Measurements from ENCODE around the gene ZCCHC9.
A peak's percentile ranks its signal among the peaks of the same experiment; 100 is the strongest.
"Not testable (repeated sequence)": the region's sequence is repeated elsewhere in the genome, so short reads cannot be mapped to it uniquely, and the experiment has no call there.

The ZCCHC9 gene

DNA sequence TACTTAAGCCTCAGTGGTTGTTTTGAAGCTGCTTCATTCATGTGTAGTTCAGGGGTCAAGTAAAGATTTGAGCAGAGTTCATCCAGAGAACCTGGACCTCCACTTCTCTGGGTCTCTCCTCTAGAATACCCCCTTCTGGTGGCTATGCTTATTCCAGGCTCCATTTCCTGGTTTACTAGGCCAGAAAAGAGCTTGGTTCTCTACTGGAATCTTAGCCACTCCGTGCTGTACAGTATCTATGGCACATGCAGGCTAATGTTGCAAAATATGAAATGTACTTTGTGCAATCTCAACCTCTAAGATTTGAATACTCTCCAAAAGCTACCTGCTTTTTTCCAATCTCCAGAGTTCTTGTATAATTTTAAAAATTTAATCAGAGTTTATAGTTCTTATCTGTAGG lies 17.4 kb upstream of the ZCCHC9 start:
- TF ChIP-seq TAF1 (IDR thresholded peaks at IDR 0.05; ENCODE audit: borderline replicate concordance, low read depth, low read length), result no peak
- no peak for TF ChIP-seq POLR2AphosphoS5 (IDR thresholded peaks at IDR 0.05; ENCODE audit: low read depth, low read length)
- TF ChIP-seq POLR2A (IDR thresholded peaks at IDR 0.05; ENCODE audit: low read depth, low read length), result no peak
- DNase-seq (ENCODE audit: insufficient read length), result no peak
- FAIRE-seq, result no peak

DNA sequence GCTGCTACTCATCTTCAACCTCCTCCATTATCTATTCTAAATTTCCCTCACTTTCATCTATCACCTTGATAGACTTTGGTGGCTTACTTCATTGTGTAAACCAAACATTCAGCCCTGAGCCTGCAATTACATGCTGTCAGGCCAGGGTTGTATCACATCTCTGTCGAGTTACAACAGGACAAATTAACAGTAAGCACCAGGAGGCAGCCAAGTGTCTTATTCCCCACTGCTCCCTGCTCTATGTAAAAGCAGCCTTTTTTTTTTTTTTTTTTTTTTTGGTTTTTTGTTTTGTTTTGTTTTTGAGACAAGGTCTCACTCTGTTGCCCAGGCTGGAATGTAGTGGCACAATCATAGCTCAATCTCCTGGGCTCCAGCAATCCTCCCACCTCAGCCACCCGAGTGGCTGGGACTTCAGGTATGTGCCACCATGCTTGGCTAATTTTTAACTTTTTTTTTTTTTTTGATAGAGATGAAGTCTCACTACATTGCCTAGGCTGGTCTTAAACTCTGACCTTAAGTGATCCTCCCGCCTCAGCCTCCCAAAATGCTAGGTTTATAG lies 15.2 kb upstream of the ZCCHC9 start:
- no peak for TF ChIP-seq POLR2AphosphoS5 (IDR thresholded peaks at IDR 0.05; ENCODE audit: low read depth, low read length)
- no peak for TF ChIP-seq TAF1 (IDR thresholded peaks at IDR 0.05; ENCODE audit: borderline replicate concordance, low read depth, low read length)
- TF ChIP-seq POLR2A (IDR thresholded peaks at IDR 0.05; ENCODE audit: low read depth, low read length), result no peak
- DNase-seq (ENCODE audit: insufficient read length) (no peak), FAIRE-seq (peak; percentile 66)

DNA sequence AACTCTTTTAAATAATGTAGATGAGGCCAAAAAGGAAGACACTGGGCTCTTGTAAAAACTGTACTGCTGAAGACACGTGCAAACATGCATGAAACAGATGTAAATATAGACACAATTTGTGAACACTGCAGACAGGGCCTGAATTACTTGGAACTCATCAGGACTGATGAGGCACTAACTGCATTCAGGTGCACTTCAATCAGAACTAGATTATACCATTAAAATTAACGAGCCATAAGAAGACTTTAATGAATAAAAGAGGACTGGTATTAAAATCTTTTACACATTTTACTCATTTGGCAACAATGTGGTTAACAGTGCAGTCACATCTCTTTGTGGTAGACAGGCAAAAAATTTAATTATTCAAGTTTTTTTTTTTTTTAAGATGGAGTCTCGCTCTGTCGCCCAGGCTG lies 13.4 kb upstream of the ZCCHC9 start:
- TF ChIP-seq POLR2AphosphoS5 (IDR thresholded peaks at IDR 0.05; ENCODE audit: low read depth, low read length) (no peak), POLR2A (IDR thresholded peaks at IDR 0.05; ENCODE audit: low read depth, low read length) (no peak), TAF1 (IDR thresholded peaks at IDR 0.05; ENCODE audit: borderline replicate concordance, low read depth, low read length) (no peak)
- FAIRE-seq (peak; percentile 38), DNase-seq (ENCODE audit: insufficient read length) (no peak)

DNA sequence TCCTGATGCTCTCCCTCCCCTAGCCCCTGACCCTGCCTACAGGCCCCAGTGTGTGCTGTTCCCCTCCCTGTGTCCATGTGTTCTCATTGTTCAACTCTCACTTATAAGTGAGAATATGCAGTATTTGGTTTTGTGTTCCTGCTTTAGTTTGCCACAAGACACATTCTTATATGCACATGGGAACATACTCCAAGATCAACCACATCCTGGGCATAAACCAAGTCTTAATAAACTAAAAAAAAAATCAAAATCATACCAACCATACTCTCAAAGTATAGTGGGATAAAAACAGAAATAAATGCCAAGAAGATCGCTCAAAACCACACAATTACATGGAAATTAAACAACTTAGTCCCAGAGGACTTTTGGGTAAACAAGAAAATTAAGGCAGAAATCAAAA lies 11.2 kb upstream of the ZCCHC9 start:
- no peak for FAIRE-seq
- DNase-seq (ENCODE audit: insufficient read length), result no peak
- TF ChIP-seq POLR2AphosphoS5 (IDR thresholded peaks at IDR 0.05; ENCODE audit: low read depth, low read length) (no peak), POLR2A (IDR thresholded peaks at IDR 0.05; ENCODE audit: low read depth, low read length) (no peak), TAF1 (IDR thresholded peaks at IDR 0.05; ENCODE audit: borderline replicate concordance, low read depth, low read length) (no peak)

DNA sequence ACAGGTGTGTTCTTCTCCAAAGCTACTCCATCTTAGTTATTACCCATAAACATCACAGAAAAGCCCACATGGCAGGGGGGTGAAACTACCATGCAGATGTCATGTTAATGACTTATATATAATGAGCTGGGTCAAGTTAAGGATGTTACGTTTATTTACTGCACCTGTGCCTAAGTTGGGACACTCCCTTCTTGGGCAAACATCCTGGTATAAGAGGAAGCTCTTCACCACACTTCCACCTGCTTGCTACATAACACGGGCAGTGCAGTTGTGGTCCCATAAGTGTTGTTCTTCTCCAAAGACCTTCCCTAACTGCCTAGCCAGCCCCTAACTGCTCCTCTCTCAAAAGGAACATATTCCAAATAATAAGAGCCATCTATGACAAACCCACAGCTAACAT lies 9.3 kb upstream of the ZCCHC9 start:
- DNase-seq (ENCODE audit: insufficient read length), result no peak
- no peak for FAIRE-seq
- no peak for TF ChIP-seq TAF1 (IDR thresholded peaks at IDR 0.05; ENCODE audit: borderline replicate concordance, low read depth, low read length)
- TF ChIP-seq POLR2A (IDR thresholded peaks at IDR 0.05; ENCODE audit: low read depth, low read length), result no peak
- no peak for TF ChIP-seq POLR2AphosphoS5 (IDR thresholded peaks at IDR 0.05; ENCODE audit: low read depth, low read length)

DNA sequence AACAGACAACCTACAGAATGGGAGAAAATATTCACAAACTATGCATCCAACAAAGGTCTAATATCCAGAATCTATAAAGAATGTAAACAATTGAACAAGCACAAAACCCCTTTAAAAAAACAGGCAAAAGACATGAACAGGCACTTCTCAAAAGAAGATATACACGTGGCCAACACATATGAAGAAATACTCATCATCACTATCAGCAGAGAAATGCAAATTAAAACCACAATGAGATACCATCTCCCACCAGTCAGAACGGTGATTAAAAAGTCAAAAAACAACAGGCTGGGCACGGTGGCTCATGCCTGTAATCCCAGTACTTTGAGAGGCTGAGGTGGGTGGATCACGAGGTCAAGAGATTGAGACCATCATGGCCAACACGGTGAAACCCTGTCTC lies 7.4 kb upstream of the ZCCHC9 start:
- not testable (repeated sequence) for DNase-seq (ENCODE audit: insufficient read length); FAIRE-seq

DNA sequence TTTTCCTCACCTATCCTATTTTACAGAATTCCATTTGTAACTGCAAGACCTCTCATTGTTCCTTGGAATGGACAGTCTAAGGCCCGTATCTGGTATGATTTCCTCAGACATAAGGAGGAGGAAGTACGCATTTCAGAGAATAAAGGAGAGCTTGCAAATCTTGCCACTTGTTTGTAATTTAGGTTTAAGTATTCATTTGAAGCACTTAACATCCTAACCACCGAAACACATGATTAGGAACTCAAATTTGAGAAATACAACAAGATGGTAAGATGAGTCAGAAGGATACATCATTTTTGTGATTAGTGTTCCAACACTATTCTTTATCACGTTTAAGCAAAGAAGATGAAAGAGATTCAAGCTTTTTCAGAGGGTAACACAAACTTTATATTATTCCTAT lies 3.9 kb upstream of the ZCCHC9 start:
- no peak for FAIRE-seq
- TF ChIP-seq POLR2A (IDR thresholded peaks at IDR 0.05; ENCODE audit: low read depth, low read length) (no peak), TAF1 (IDR thresholded peaks at IDR 0.05; ENCODE audit: borderline replicate concordance, low read depth, low read length) (no peak), POLR2AphosphoS5 (IDR thresholded peaks at IDR 0.05; ENCODE audit: low read depth, low read length) (no peak)
- no peak for DNase-seq (ENCODE audit: insufficient read length)

DNA sequence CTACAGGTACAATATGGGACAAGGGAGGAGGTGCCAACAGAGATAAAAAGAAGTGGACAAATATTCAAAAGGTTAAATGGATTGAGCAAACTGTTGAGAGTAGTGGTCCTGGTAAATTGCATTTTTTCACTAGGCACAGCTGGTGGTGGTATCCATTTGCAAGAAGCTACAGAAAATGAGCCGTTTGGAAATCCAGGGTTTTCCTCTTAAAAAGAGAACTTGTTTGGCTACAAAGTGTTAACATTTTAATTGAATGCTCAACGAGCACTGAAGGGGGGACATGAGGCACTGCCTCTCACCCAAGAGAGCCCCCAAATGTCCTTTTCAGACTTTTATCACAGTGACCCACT lies 491 bp upstream of the ZCCHC9 start:
- no peak for DNase-seq (ENCODE audit: insufficient read length)
- FAIRE-seq, result no peak
- TF ChIP-seq POLR2AphosphoS5 (IDR thresholded peaks at IDR 0.05; ENCODE audit: low read depth, low read length) (no peak), POLR2A (IDR thresholded peaks at IDR 0.05; ENCODE audit: low read depth, low read length) (no peak), TAF1 (IDR thresholded peaks at IDR 0.05; ENCODE audit: borderline replicate concordance, low read depth, low read length) (no peak)

DNA sequence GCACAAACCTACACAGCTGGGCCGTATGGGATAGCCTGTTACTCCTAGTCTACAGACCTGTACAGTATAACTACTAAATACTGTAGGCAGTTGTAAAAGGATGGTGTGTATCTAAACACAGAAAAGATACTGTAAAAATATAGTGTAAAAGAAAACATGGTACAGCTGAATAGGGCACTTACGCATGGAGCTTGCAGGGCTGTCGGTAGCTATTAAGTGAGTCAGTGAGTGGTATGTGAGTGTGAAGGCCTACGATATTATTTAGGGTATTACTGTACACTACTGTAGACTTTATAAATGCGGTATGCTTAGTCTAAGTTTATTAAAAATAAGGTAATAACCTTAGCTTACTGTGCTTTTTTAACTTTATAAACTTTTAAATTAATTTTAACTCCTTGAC lies 1.2 kb downstream of the ZCCHC9 start:
- TF ChIP-seq POLR2A (IDR thresholded peaks at IDR 0.05; ENCODE audit: low read depth, low read length) (no peak), TAF1 (IDR thresholded peaks at IDR 0.05; ENCODE audit: borderline replicate concordance, low read depth, low read length) (no peak), POLR2AphosphoS5 (IDR thresholded peaks at IDR 0.05; ENCODE audit: low read depth, low read length) (no peak)
- no peak for DNase-seq (ENCODE audit: insufficient read length)
- no peak for FAIRE-seq

DNA sequence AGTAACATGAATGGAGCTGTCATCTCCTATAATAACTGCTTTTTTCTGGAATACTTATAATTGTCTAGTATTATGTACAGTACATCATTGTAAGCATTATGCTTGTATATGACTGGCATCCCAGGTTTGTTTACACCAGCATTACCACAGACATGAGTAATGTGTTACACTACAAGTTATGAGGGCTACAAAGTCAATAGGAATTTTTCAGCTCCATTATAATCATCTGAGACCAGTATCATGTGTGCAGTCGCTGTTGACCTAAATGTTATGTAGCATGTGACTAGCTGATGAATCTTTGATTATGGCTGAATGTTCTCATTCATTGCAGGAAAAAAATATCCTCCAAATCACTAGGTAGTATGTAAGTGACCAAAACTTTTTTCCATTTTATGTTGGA lies 2.2 kb downstream of the ZCCHC9 start:
- peak; percentile 24 for FAIRE-seq
- DNase-seq (ENCODE audit: insufficient read length), result no peak
- TF ChIP-seq POLR2A (IDR thresholded peaks at IDR 0.05; ENCODE audit: low read depth, low read length), result no peak
- TF ChIP-seq POLR2AphosphoS5 (IDR thresholded peaks at IDR 0.05; ENCODE audit: low read depth, low read length), result no peak
- TF ChIP-seq TAF1 (IDR thresholded peaks at IDR 0.05; ENCODE audit: borderline replicate concordance, low read depth, low read length), result no peak

DNA sequence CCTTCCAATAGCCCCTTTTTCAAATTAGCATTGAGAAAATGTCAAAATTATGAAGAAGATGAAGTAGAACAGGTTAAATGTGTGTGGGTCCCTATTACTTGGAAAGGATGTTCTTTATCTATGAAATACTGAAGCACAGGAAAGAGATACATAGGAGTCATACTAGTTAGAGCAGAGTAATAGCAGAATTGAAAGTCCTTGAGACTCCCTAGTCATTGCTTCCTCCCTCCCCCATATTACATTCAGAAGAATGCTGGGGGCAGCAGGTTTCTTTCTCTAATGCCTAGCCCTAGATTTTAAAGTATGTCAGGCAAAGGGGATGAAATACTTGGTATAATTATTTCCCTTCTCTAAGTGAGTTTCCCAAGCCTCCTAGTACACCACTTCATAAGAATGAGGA lies 4.4 kb downstream of the ZCCHC9 start:
- DNase-seq (ENCODE audit: insufficient read length), result no peak
- TF ChIP-seq POLR2AphosphoS5 (IDR thresholded peaks at IDR 0.05; ENCODE audit: low read depth, low read length) (no peak), POLR2A (IDR thresholded peaks at IDR 0.05; ENCODE audit: low read depth, low read length) (no peak), TAF1 (IDR thresholded peaks at IDR 0.05; ENCODE audit: borderline replicate concordance, low read depth, low read length) (no peak)
- no peak for FAIRE-seq

DNA sequence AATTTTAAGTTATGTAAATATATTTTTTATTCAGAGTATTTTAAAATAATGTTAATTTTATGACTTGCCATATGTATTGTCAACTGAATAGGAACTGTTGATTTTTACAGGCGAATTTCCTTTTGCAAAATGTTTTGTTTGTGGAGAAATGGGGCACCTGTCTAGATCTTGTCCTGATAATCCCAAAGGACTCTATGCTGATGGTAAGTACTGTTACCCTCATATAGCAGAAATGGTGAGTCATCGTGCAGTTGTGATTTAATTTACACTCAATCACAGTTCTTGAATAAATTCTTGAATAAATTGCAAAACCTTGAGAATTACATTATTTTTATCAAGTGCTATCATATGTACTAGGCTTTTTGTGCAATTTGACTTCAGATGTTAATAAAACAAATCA lies 7.4 kb downstream of the ZCCHC9 start:
- no peak for FAIRE-seq
- TF ChIP-seq POLR2A (IDR thresholded peaks at IDR 0.05; ENCODE audit: low read depth, low read length) (no peak), POLR2AphosphoS5 (IDR thresholded peaks at IDR 0.05; ENCODE audit: low read depth, low read length) (no peak)
- DNase-seq (ENCODE audit: insufficient read length), result no peak

DNA sequence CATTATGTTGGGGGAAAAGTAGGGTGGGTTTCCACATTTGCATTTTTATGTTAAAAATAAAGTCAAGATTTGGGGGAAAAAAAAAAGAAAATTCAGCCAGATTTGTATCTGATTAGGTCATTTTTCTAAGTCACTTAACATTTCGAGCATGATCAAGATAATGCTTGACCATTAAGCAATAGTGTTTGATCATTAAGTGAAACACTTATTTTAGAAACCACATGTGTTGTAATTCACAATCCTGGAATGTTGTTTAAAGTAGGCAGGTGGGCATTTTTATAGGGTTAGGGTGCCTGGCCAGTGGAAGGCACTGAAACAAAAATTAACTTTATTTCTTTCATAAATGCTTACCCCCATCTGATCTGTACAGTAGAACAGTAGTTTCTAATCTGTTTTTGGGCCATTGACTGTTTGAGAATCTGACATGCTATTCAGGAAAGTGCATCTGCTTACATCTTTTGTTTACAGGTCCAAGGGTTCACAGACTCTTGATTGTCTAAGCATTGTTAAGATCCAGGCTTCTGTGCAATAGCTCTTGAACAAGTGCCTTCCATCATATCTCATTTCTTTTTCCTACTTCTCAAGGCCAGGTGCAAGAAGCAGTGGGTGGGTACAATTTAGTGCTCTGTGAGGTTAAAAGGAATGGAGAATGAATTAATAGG lies 9.1 kb downstream of the ZCCHC9 start:
- no peak for DNase-seq (ENCODE audit: insufficient read length)
- TF ChIP-seq POLR2AphosphoS5 (IDR thresholded peaks at IDR 0.05; ENCODE audit: low read depth, low read length), result no peak
- no peak for TF ChIP-seq POLR2A (IDR thresholded peaks at IDR 0.05; ENCODE audit: low read depth, low read length)
- no peak for TF ChIP-seq TAF1 (IDR thresholded peaks at IDR 0.05; ENCODE audit: borderline replicate concordance, low read depth, low read length)
- FAIRE-seq, result no peak

Measured in GM12892 (cell line).